ENCODE data around the gene ATR.

- TF ChIP-seq, protein P1, sequence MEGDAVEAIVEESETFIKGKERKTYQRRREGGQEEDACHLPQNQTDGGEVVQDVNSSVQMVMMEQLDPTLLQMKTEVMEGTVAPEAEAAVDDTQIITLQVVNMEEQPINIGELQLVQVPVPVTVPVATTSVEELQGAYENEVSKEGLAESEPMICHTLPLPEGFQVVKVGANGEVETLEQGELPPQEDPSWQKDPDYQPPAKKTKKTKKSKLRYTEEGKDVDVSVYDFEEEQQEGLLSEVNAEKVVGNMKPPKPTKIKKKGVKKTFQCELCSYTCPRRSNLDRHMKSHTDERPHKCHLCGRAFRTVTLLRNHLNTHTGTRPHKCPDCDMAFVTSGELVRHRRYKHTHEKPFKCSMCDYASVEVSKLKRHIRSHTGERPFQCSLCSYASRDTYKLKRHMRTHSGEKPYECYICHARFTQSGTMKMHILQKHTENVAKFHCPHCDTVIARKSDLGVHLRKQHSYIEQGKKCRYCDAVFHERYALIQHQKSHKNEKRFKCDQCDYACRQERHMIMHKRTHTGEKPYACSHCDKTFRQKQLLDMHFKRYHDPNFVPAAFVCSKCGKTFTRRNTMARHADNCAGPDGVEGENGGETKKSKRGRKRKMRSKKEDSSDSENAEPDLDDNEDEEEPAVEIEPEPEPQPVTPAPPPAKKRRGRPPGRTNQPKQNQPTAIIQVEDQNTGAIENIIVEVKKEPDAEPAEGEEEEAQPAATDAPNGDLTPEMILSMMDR (conservative IDR thresholded peaks at IDR 0.05), result no peak
- TF ChIP-seq EZH2 (IDR thresholded peaks at IDR 0.05; ENCODE audit: low read depth), result no peak
Observed at GRCh38 chr3:142481196-142481595, 97.3 kb downstream of the ATR start.

Measured in PC-9 (cell line).